ENCODE measurements around the gene RWDD3.

The RWDD3 gene, protein sequence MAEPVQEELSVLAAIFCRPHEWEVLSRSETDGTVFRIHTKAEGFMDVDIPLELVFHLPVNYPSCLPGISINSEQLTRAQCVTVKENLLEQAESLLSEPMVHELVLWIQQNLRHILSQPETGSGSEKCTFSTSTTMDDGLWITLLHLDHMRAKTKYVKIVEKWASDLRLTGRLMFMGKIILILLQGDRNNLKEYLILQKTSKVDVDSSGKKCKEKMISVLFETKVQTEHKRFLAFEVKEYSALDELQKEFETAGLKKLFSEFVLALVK

DNA sequence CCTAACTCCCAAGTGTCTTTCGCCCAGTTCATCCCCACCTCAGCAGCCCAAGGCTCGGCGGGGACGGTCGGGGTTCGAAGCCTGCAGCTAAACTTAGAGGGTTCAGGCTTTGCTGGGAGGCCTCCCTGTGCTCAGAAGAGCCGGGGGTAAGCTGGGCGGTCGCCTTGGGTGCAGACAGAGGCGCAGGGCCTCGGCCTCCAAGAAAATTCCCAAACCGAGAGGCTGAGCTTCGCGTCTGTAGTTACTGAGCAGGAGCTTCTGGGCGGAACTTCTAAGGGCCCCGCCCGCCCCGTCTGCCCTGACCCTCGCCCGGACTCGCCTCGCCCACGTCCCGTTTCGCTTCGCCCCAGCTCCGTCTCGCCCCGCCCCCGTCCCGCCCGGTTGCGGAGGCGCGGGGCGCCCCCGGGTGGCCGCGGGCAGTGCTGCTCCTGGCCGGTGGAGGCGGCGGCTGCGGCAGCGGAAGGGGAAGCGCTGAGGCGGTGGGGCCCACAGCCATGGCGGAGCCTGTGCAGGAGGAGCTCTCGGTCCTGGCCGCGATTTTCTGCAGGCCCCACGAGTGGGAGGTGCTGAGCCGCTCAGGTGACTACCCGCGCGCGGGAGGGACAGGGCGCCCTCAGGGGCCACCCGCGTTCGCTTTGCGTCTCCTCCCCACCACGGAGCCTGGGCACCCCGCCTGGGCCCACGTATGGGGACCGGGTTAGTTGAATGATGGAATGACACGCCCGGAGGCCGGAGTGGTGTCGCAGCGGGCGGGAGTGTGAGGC is at the start of gene RWDD3:
RWDD3 (plus strand) TSS at position 474 of the 764 bp plus-strand sequence; CDS start at position 495, 21 bp downstream.
- Histone ChIP-seq H3K4me1 (no peaks in the 10 kb centered on the region), H3K27ac (peak within 1 kb of the TSS; percentile 66), H3K27me3 (ENCODE audit: control insufficient read depth, insufficient read depth, low read length) (no peaks in the 10 kb centered on the region), H2AFZ (peak within 1 kb of the TSS; percentile 94), H3K79me2 (no peaks in the 10 kb centered on the region), H3K9ac (peak within 1 kb of the TSS; percentile 6), H3K4me3 (ENCODE audit: low read depth, low read length) (peak within 1 kb of the TSS; percentile 75), H3K4me2 (ENCODE audit: low read length) (peak within 1 kb of the TSS; percentile 77), H3K9me3 (ENCODE audit: control insufficient read depth, low read length) (no peaks in the 10 kb centered on the region), H3K36me3 (ENCODE audit: control insufficient read depth, insufficient read depth, low read length) (no peaks in the 10 kb centered on the region)
- TF ChIP-seq, protein P1, sequence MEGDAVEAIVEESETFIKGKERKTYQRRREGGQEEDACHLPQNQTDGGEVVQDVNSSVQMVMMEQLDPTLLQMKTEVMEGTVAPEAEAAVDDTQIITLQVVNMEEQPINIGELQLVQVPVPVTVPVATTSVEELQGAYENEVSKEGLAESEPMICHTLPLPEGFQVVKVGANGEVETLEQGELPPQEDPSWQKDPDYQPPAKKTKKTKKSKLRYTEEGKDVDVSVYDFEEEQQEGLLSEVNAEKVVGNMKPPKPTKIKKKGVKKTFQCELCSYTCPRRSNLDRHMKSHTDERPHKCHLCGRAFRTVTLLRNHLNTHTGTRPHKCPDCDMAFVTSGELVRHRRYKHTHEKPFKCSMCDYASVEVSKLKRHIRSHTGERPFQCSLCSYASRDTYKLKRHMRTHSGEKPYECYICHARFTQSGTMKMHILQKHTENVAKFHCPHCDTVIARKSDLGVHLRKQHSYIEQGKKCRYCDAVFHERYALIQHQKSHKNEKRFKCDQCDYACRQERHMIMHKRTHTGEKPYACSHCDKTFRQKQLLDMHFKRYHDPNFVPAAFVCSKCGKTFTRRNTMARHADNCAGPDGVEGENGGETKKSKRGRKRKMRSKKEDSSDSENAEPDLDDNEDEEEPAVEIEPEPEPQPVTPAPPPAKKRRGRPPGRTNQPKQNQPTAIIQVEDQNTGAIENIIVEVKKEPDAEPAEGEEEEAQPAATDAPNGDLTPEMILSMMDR (IDR thresholded peaks at IDR 0.05) = peak; percentile 82

DNA sequence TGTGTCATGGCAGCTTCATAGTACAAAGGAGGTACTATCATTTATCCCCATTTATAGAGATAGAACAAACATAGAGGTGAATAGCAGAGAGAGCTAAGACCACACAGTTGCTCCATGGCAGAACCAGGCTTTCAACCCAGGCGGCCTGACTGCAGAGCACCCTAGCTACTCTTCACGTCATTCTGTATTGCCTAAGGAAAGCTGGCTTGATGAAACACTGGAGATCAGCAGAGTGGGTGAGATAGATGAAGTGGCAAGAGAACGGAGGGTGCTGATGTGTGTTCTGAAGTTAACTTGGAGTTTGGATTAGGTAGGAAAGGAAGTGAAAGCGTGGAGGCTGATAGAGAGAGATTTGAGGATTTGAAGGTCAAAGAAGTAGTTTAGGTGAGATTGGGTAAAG is 47.9 kb upstream of the RWDD3 start:
- Histone ChIP-seq H3K4me1 (no peaks in the 10 kb centered on the region), H3K79me2 (no peaks in the 10 kb centered on the region), H3K36me3 (ENCODE audit: control insufficient read depth, insufficient read depth, low read length) (no peaks in the 10 kb centered on the region), H2AFZ (no peak overlapping the region), H3K27ac (no peak overlapping the region), H3K9ac (no peak overlapping the region), H3K4me2 (ENCODE audit: low read length) (no peak overlapping the region), H3K4me3 (ENCODE audit: low read depth, low read length) (no peak overlapping the region), H3K9me3 (ENCODE audit: control insufficient read depth, low read length) (no peaks in the 10 kb centered on the region), H3K27me3 (ENCODE audit: control insufficient read depth, insufficient read depth, low read length) (no peaks in the 10 kb centered on the region)
- TF ChIP-seq, protein P1 (IDR thresholded peaks at IDR 0.05) = no peak

DNA sequence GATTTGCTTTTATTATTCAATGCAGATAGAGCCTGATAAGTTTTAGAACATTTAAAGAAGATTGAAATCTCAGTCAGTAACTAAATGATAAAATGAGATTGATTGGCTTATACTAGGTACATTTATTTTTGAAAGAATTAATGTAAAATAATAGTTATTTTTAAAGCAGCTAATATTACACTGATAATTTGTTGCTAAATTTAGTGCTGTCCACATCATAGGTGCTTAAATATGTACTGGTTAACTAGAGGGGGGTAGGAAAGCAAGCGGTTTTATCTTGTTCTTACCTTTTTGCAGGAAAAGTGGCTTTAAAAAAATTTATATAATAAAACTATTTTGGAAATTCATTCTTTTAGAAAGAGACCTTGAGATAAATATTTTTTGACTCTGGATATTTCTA is 40.4 kb upstream of the RWDD3 start:
- Histone ChIP-seq H3K4me2 (ENCODE audit: low read length) (no peak overlapping the region), H3K36me3 (ENCODE audit: control insufficient read depth, insufficient read depth, low read length) (no peaks in the 10 kb centered on the region), H3K9me3 (ENCODE audit: control insufficient read depth, low read length) (no peaks in the 10 kb centered on the region), H3K27me3 (ENCODE audit: control insufficient read depth, insufficient read depth, low read length) (no peaks in the 10 kb centered on the region), H3K79me2 (no peaks in the 10 kb centered on the region), H3K27ac (no peak overlapping the region), H2AFZ (no peak overlapping the region), H3K4me3 (ENCODE audit: low read depth, low read length) (no peak overlapping the region), H3K4me1 (no peaks in the 10 kb centered on the region), H3K9ac (no peak overlapping the region)
- TF ChIP-seq, protein P1 (IDR thresholded peaks at IDR 0.05) = no peak

DNA sequence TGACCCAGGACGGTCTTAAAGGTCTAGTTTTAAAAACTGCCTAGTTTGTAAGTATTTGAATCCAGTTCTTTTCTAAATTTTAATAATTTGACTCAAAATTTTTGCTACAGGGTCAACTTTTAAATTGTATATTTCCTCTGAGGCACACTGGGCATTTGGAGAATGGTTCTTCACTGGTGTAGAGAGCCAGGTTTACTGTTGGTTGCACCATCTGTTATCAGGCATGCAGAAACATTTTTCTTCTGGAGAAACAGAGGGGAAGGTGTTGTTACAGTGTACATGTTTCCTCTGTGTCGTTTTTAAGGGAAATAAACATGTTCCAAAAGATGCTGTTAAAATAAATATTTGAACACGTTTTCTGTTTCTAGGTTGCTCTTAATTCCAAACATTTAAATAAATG is 39.0 kb upstream of the RWDD3 start:
- Histone ChIP-seq H3K27me3 (ENCODE audit: control insufficient read depth, insufficient read depth, low read length) (no peaks in the 10 kb centered on the region), H3K79me2 (no peaks in the 10 kb centered on the region), H3K9me3 (ENCODE audit: control insufficient read depth, low read length) (no peaks in the 10 kb centered on the region), H2AFZ (no peak overlapping the region), H3K4me1 (no peaks in the 10 kb centered on the region), H3K36me3 (ENCODE audit: control insufficient read depth, insufficient read depth, low read length) (no peaks in the 10 kb centered on the region), H3K9ac (no peak overlapping the region), H3K4me3 (ENCODE audit: low read depth, low read length) (no peak overlapping the region), H3K27ac (no peak overlapping the region), H3K4me2 (ENCODE audit: low read length) (no peak overlapping the region)
- TF ChIP-seq, protein P1 (IDR thresholded peaks at IDR 0.05) = no peak
